OCI-LY7 (cell line): ENCODE measurements around the gene TP53TG3. TPM values are rescaled to one million over a fixed set of nuclear protein-coding genes. Genes with fewer than 3 reads are reported as not detected.
"Not testable (repeated sequence)": the region's sequence is repeated elsewhere in the genome, so short reads cannot be mapped to it uniquely, and the experiment has no call there.

Source experiments
- BruUV-seq: library from RNA; stranded (reverse); fragments of 400-500 nt; replicated peaks from 2 replicates; lab custom pipeline; 2021; lab: Mats Ljungman, UMichigan
- CTCF ChIA-PET: fragments of 300-600 bp; sonication (Branson Sonifier 250); formaldehyde crosslinking; loops from one replicate; lab custom pipeline; 2022; ENCODE audit warnings: antibody characterized with exemption; ENCODE audit not compliant: unreplicated experiment; lab: Charles Lee
- POLR2A ChIA-PET: fragments of 300-600 bp; sonication (Branson Sonifier 250); formaldehyde crosslinking; loops from one replicate; lab custom pipeline; 2022; ENCODE audit warnings: antibody characterized with exemption; lab: Charles Lee
- DNase-seq: peaks from one replicate; pipeline ENCODE4 v3.0.0-alpha.2; 2015; ENCODE audit warnings: low spot score
- H2AFZ ChIP-seq: fragments of 200-600 bp; sonication (generic), shearing (Covaris generic); 2 replicates; pipeline ENCODE4 v1.6.1; 2014; ENCODE audit warnings: mild to moderate bottlenecking, antibody characterized with exemption, low read length, moderate library complexity
- H3K27ac ChIP-seq: fragments of 200-600 bp; sonication (generic); 2 replicates; pipeline ENCODE4 v1.5.1; 2014; ENCODE audit warnings: mixed run types, low read depth, mild to moderate bottlenecking, moderate library complexity, low read length, inconsistent platforms; ENCODE audit not compliant: poor library complexity, severe bottlenecking
- H3K36me3 ChIP-seq: fragments of 200-600 bp; sonication (generic); 2 replicates; pipeline ENCODE4 v1.6.1; 2014; ENCODE audit warnings: mild to moderate bottlenecking, antibody characterized with exemption, low read length, moderate library complexity, mixed read lengths; ENCODE audit not compliant: insufficient read depth
- H3K4me1 ChIP-seq: fragments of 200-600 bp; sonication (generic); 2 replicates; pipeline ENCODE4 v1.5.1; 2014; ENCODE audit warnings: mild to moderate bottlenecking, low read length; ENCODE audit not compliant: insufficient read depth, poor library complexity, severe bottlenecking
- H3K4me2 ChIP-seq: fragments of 200-600 bp; sonication (generic); 2 replicates; pipeline ENCODE4 v1.6.1; 2014; ENCODE audit warnings: mild to moderate bottlenecking, low read length
- H3K4me3 ChIP-seq: fragments of 200-600 bp; sonication (generic); 2 replicates; pipeline ENCODE4 v1.5.1; 2014; ENCODE audit warnings: mild to moderate bottlenecking, low read depth, low read length; ENCODE audit not compliant: poor library complexity, severe bottlenecking
- H3K79me2 ChIP-seq: fragments of 200-600 bp; sonication (generic); 2 replicates; pipeline ENCODE4 v1.6.1; 2016; ENCODE audit warnings: low read depth, mild to moderate bottlenecking, low read length, moderate library complexity, mixed read lengths; ENCODE audit not compliant: insufficient read depth
- H3K9me2 ChIP-seq: fragments of 200-600 bp; sonication (generic); 2 replicates; pipeline ENCODE4 v1.6.1; 2016; ENCODE audit warnings: mild to moderate bottlenecking, low read length, mixed read lengths; ENCODE audit not compliant: insufficient read depth
- H3K9me3 ChIP-seq: fragments of 200-600 bp; sonication (generic); 2 replicates; pipeline ENCODE4 v1.6.1; 2014; ENCODE audit warnings: mild to moderate bottlenecking, mixed run types, low read length, mixed read lengths
- H4K20me1 ChIP-seq: fragments of 200-600 bp; sonication (generic); 2 replicates; pipeline ENCODE4 v1.6.1; 2014; ENCODE audit warnings: mild to moderate bottlenecking, antibody characterized with exemption, low read length, moderate library complexity, mixed read lengths; ENCODE audit not compliant: insufficient read depth
- intact Hi-C: fragments of 100-400 bp; cut with micrococcal nuclease; formaldehyde crosslinking; loops from one replicate; pipeline ENCODE4 v1.10.0; 2022; ENCODE audit not compliant: unreplicated experiment
- small RNA-seq: library from RNA; depleted of rRNA; stranded (forward); fragments of <200 nt; gene quantifications from one replicate; pipeline ENCODE3, GENCODE V24; 2014
- total RNA-seq, 2 experiments: library from RNA; depleted of rRNA in 1 of 2; stranded (reverse); fragments of >200 nt in 1 of 2; shearing (Covaris generic) in 1 of 2; gene quantifications; 2 replicates each; pipeline ENCODE4 v1.2.3, GENCODE V29; 2014 to 2022

The TP53TG3 gene
- total RNA-seq, 2 experiments from 2014 or later = not detected

DNA sequence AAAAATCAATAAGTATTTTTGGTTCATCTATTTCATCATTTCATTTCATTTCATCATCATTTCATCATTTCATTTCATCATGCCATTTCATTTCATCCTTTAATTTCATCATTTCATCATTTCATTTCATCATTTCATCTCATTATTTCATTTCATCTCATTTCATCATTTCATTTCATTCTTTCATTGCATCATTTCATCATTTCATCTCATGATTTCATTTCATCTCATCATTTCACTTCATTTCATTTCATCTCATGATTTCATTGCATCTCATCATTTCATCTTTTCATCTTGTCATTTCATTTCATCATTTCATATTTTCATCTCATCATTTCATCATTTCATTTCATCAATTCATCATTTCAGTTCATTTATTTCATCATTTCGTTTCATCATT is 31.2 kb downstream of the TP53TG3 start:
- POLR2A ChIA-PET, H3K9me2 ChIP-seq, H3K36me3 ChIP-seq, H2AFZ ChIP-seq, H4K20me1 ChIP-seq, H3K4me2 ChIP-seq, CTCF ChIA-PET, H3K27ac ChIP-seq, intact Hi-C loops, DNase-seq, H3K79me2 ChIP-seq, H3K4me1 ChIP-seq, H3K4me3 ChIP-seq, BruUV-seq, H3K9me3 ChIP-seq: not testable (repeated sequence)

DNA sequence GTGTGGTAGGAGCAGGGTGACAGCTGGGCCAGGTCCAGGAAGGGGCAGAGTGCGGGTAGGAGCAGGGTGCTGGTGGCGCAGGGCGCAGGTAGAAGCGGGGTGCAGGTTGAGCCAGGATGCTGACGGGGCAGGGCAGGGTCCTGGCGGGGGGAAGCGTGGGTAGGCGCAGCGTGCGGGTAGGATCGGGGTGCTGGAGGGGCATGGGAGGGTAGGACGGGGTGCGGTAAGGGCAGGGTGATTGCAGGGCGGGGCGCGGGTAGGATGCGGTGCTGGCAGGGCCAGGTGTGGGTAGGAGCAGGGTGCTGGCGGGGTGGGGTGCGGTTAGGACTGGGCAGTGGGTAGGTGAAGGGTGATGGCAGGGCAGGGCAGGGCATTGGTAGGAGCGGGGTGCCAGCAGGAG is 38.4 kb downstream of the TP53TG3 start:
- BruUV-seq, intact Hi-C loops, H3K4me3 ChIP-seq, H3K9me2 ChIP-seq, H3K4me1 ChIP-seq, H4K20me1 ChIP-seq, CTCF ChIA-PET, H3K36me3 ChIP-seq, DNase-seq, POLR2A ChIA-PET, H3K9me3 ChIP-seq, H3K79me2 ChIP-seq, H3K4me2 ChIP-seq, H2AFZ ChIP-seq, H3K27ac ChIP-seq: not testable (repeated sequence)

DNA sequence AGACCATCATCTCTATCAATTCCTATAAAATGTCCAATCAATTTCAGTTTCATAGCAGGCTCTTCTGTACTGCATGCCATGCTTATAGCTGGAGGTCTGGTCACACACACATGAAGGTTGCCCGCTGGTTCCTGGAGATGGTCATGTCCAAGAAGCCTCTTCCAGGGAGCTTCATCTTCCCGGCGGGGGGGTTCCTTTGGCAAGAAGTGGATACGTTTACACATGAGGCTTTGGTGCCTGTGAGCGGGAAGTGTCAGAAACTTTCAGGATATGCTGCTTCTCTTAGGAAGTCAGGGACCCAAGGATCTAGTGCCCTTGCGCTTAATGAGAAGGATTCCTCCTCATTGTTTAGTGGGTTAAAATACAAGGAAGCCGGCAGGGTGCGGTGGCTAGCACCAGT is 43.9 kb downstream of the TP53TG3 start:
- H4K20me1 ChIP-seq, H3K9me3 ChIP-seq, H3K36me3 ChIP-seq, H3K4me3 ChIP-seq, H3K4me2 ChIP-seq, BruUV-seq, H3K9me2 ChIP-seq, H3K79me2 ChIP-seq, H3K4me1 ChIP-seq, CTCF ChIA-PET, POLR2A ChIA-PET, H2AFZ ChIP-seq, intact Hi-C loops, H3K27ac ChIP-seq, DNase-seq: not testable (repeated sequence)

Small RNAs within 50 kb of the gene (small RNA-seq; reads per million reads assigned to genes)
- not detected for gene AC138907.6
